HCT116 (cell line): Measurements from ENCODE around the gene CKB. TPM values are rescaled to one million over a fixed set of nuclear protein-coding genes. Genes with fewer than 3 reads are reported as not detected.

Experiments
- ATAC-seq: fragments of 200-7000 bp; cut with Tn5 transposase; 2 replicates; pipeline ENCODE4 v1.9.1; 2020; ENCODE audit warnings: mild to moderate bottlenecking, moderate library complexity
- BruUV-seq: library from RNA; stranded (reverse); fragments of 400-500 nt; replicated peaks from 2 replicates; lab custom pipeline; 2021; lab: Mats Ljungman, UMichigan
- CTCF ChIA-PET: fragments of 300-600 bp; sonication (Branson Sonifier 250); formaldehyde crosslinking; loops from one replicate; lab custom pipeline; 2021; ENCODE audit warnings: antibody characterized with exemption; lab: Charles Lee
- POLR2A ChIA-PET: fragments of 300-600, 350-600 bp; sonication (Branson Sonifier 250); formaldehyde crosslinking; loops from one replicate; lab custom pipeline; 2021; ENCODE audit warnings: antibody characterized with exemption; lab: Charles Lee
- RAD21 ChIA-PET, 2 experiments: fragments of 300-600 bp; sonication (Branson Sonifier 250); formaldehyde crosslinking; loops; one replicate each; lab custom pipeline; 2023; ENCODE audit warnings: low total read pairs in 2 of 2; ENCODE audit not compliant: uncharacterized antibody in 2 of 2, unreplicated experiment in 2 of 2, low non-redundant PET in 1 of 2; lab: Charles Lee
- DNase-seq: peaks from one replicate; pipeline ENCODE4 v3.0.0-alpha.2; 2010; ENCODE audit warnings: low read depth, low spot score
- H2AFZ ChIP-seq: fragments of 200-600 bp; shearing (Covaris generic), sonication (generic); 2 replicates; pipeline ENCODE4 v1.6.1; 2017; ENCODE audit warnings: low read depth, mixed run types, mixed read lengths, antibody characterized with exemption, low read length; ENCODE audit not compliant: poor library complexity, severe bottlenecking
- H3K27ac ChIP-seq: 2 replicates; pipeline ENCODE4 v1.5.1; 2012; ENCODE audit warnings: low read depth, low read length
- H3K27me3 ChIP-seq: fragments of 200-600 bp; sonication (generic); 2 replicates; pipeline ENCODE4 v1.6.1; 2016; ENCODE audit warnings: mixed run types, low read length, mixed read lengths; ENCODE audit not compliant: insufficient read depth
- H3K36me3 ChIP-seq, 2 experiments: fragments of 200-500 bp in 1 of 2; fragments of 200-600 bp in 1 of 2; sonication (Bioruptor generic) in 1 of 2; sonication (generic) in 1 of 2; 2 replicates each; pipeline versions ENCODE4 v1.5.1 to v1.6.1; 2014 to 2016; ENCODE audit warnings: low read length in 2 of 2, inconsistent platforms in 1 of 2, mixed read lengths in 1 of 2, mixed run types in 1 of 2; ENCODE audit not compliant: insufficient read depth in 2 of 2, control insufficient read depth in 1 of 2
- H3K4me1 ChIP-seq, 2 experiments: fragments of 200-600 bp in 1 of 2; sonication (generic) in 1 of 2; 2 replicates each; pipeline versions ENCODE4 v1.5.1 to v1.6.1; 2012 to 2017; ENCODE audit warnings: low read length in 2 of 2, inconsistent platforms in 1 of 2, mild to moderate bottlenecking in 1 of 2, mixed read lengths in 1 of 2, mixed run types in 1 of 2, moderate library complexity in 1 of 2; ENCODE audit not compliant: insufficient read depth in 2 of 2, control insufficient read depth in 1 of 2
- H3K4me2 ChIP-seq: fragments of 200-600 bp; sonication (generic); 2 replicates; pipeline ENCODE4 v1.6.1; 2017; ENCODE audit warnings: mixed run types, low read length, mixed read lengths
- H3K4me3 ChIP-seq, 2 experiments: fragments of 200-600 bp in 1 of 2; sonication (generic) in 1 of 2; replicated peaks in 1 of 2; 2 replicates each; pipeline ENCODE4 v1.5.1; 2011 to 2016; ENCODE audit warnings: low read length in 2 of 2, control low read depth in 1 of 2, low read depth in 1 of 2, mild to moderate bottlenecking in 1 of 2, mixed read lengths in 1 of 2, mixed run types in 1 of 2
- H3K79me2 ChIP-seq: fragments of 200-600 bp; sonication (generic); 2 replicates; pipeline ENCODE4 v1.6.1; 2017; ENCODE audit warnings: mild to moderate bottlenecking, mixed run types, low read length, moderate library complexity, mixed read lengths; ENCODE audit not compliant: insufficient read depth
- H3K9ac ChIP-seq: fragments of 200-600 bp; sonication (generic); 2 replicates; pipeline ENCODE4 v1.6.1; 2016; ENCODE audit warnings: low read length, mixed read lengths
- H3K9me2 ChIP-seq: fragments of 200-600 bp; sonication (generic), shearing (Covaris generic); 2 replicates; pipeline ENCODE4 v1.6.1; 2017; ENCODE audit warnings: mixed run types, mild to moderate bottlenecking, moderate library complexity; ENCODE audit not compliant: insufficient read depth
- H3K9me3 ChIP-seq, 2 experiments: fragments of 200-500 bp in 1 of 2; fragments of 200-600 bp in 1 of 2; sonication (Bioruptor generic) in 1 of 2; sonication (generic) in 1 of 2; 2 replicates each; pipeline ENCODE4 v1.6.1; 2014 to 2017; ENCODE audit warnings: low read length in 2 of 2, mixed read lengths in 2 of 2, inconsistent platforms in 1 of 2, low read depth in 1 of 2, mild to moderate bottlenecking in 1 of 2, mixed run types in 1 of 2, moderate library complexity in 1 of 2; ENCODE audit not compliant: control insufficient read depth in 1 of 2, insufficient read depth in 1 of 2
- H4K20me1 ChIP-seq: fragments of 200-600 bp; sonication (generic), shearing (Covaris generic); 2 replicates; pipeline ENCODE4 v1.6.1; 2017; ENCODE audit warnings: mixed run types, mild to moderate bottlenecking, moderate library complexity; ENCODE audit not compliant: insufficient read depth
- CBX3 ChIP-seq: IDR thresholded peaks from 2 replicates; pipeline ENCODE4 v1.6.1; 2012; ENCODE audit warnings: low read depth
- EZH2phosphoT487 ChIP-seq: fragments of 200-600 bp; IDR thresholded peaks from 2 replicates; pipeline ENCODE4 v1.6.1; 2018; ENCODE audit warnings: antibody characterized with exemption, borderline replicate concordance
- FOSL1 ChIP-seq: IDR thresholded peaks from 2 replicates; pipeline ENCODE4 v1.6.1; 2012; ENCODE audit warnings: low read depth
- POLR2A ChIP-seq: IDR thresholded peaks from 2 replicates; pipeline ENCODE4 v1.7.0; 2011; ENCODE audit warnings: borderline replicate concordance; ENCODE audit not compliant: insufficient read depth, insufficient read length; ENCODE audit errors: extremely low read depth
- POLR2AphosphoS5 ChIP-seq: IDR thresholded peaks from 2 replicates; pipeline ENCODE4 v1.6.1; 2011; ENCODE audit warnings: mild to moderate bottlenecking, low read depth, low read length, moderate library complexity
- RAD21 ChIP-seq: IDR thresholded peaks from 2 replicates; pipeline ENCODE4 v1.6.1; 2012; ENCODE audit warnings: low read depth, mild to moderate bottlenecking
- SP1 ChIP-seq: IDR thresholded peaks from 2 replicates; pipeline ENCODE4 v1.6.1; 2012; ENCODE audit warnings: low read depth
- TCF7L2 ChIP-seq: IDR thresholded peaks from 2 replicates; pipeline ENCODE4 v1.7.0; 2011; ENCODE audit warnings: borderline replicate concordance, inconsistent platforms; ENCODE audit not compliant: insufficient read depth, insufficient read length; ENCODE audit errors: extremely low read depth
- ZFX ChIP-seq: fragments of 450-650 bp; IDR thresholded peaks from 2 replicates; pipeline ENCODE4 v1.6.1; 2017
- intact Hi-C: fragments of 100-400 bp; cut with micrococcal nuclease; formaldehyde crosslinking; loops from 2 replicates; pipeline ENCODE4 v1.10.0; 2022
- total RNA-seq: library from RNA; stranded (reverse); gene quantifications from one replicate; pipeline ENCODE4 v1.2.1, GENCODE V29; 2021; ENCODE audit not compliant: unreplicated experiment
- TF ChIP-seq, protein P1 (sequence below): IDR thresholded peaks from 2 replicates; pipeline ENCODE4 v1.6.1; 2012

The CKB gene
- total RNA-seq, 1 experiment from 2014 or later: 605 TPM

- H3K79me2 ChIP-seq: no peaks in the 10 kb centered on the region
- no peaks in the 10 kb centered on the region for H4K20me1 ChIP-seq
- H3K9me2 ChIP-seq: no peaks in the 10 kb centered on the region
- H3K4me2 ChIP-seq: peak overlapping the region; percentile 77
- POLR2A ChIA-PET: interaction anchor here (1.2 to 1.3 kb wide), 2 partner anchors 12 to 20 kb away, joined by 4 to 6 read pairs; partner anchors contain the start of gene TRMT61A
- H3K4me3 ChIP-seq: peak overlapping the region in 1 of 2 experiments; percentile 34; a peak in 2 of 4 replicates
- TF ChIP-seq SP1 (no peak), RAD21 (no peak), ZFX (no peak), POLR2A (no peak), TCF7L2 (no peak), CBX3 (no peak), POLR2AphosphoS5 (no peak), FOSL1 (no peak), EZH2phosphoT487 (no peak)
- TF ChIP-seq, protein P1, sequence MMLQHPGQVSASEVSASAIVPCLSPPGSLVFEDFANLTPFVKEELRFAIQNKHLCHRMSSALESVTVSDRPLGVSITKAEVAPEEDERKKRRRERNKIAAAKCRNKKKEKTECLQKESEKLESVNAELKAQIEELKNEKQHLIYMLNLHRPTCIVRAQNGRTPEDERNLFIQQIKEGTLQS: no peak
- no peak for DNase-seq
- H3K9ac ChIP-seq: peak overlapping the region; percentile 50
- intact Hi-C loops: no loop called here
- H3K36me3 ChIP-seq: no peaks in the 10 kb centered on the region
- peak; percentile 12 for ATAC-seq
- RAD21 ChIA-PET: no interaction called here
- H2AFZ ChIP-seq: no peak overlapping the region
- peaks cover 34 to 54% of the 10 kb centered on the region in 2 experiments for H3K4me1 ChIP-seq
- CTCF ChIA-PET: interaction anchor here (1.1 to 2.1 kb wide), 4 partner anchors 11 to 22 kb away, joined by 3 to 12 read pairs (median 7); partner anchors contain the start of gene TRMT61A
- H3K9me3 ChIP-seq: no peaks in the 10 kb centered on the region
- H3K27ac ChIP-seq: peak overlapping the region; percentile 58; the same call in 1 of the 2 replicates
- BruUV-seq: no TSS peak
- no peaks in the 10 kb centered on the region for H3K27me3 ChIP-seq
Observed at GRCh38 chr14:103540821-103541708, 18.4 kb upstream of the CKB start.
